ENCODE measurements around the gene CDC42BPA.
"Not testable (repeated sequence)": the region's sequence is repeated elsewhere in the genome, so short reads cannot be mapped to it uniquely, and the experiment has no call there.

CDC42BPA gene

GRCh38 chr1:226958300-226958699 is 360.0 kb downstream of the CDC42BPA start:
- no peak for TF ChIP-seq CTCF (IDR thresholded peaks at IDR 0.05; ENCODE audit: insufficient read depth, missing control alignments)

GRCh38 chr1:226957714-226958113 is 360.6 kb downstream of the CDC42BPA start:
- FAIRE-seq = no peak
- no peak for TF ChIP-seq CTCF (IDR thresholded peaks at IDR 0.05; ENCODE audit: insufficient read depth, missing control alignments)
- no peak for DNase-seq (ENCODE audit: insufficient read length, low spot score)

More at GRCh38 chr1:226958300-226958699, 360.0 kb downstream of the CDC42BPA start:
- FAIRE-seq (no peak), DNase-seq (ENCODE audit: insufficient read length, low spot score) (no peak)

- no peak for TF ChIP-seq CTCF (IDR thresholded peaks at IDR 0.05; ENCODE audit: insufficient read depth, missing control alignments)
- FAIRE-seq (no peak), DNase-seq (ENCODE audit: insufficient read length, low spot score) (no peak)
Measured at GRCh38 chr1:226956942-226957713, 361.2 kb downstream of the CDC42BPA start.

DNA sequence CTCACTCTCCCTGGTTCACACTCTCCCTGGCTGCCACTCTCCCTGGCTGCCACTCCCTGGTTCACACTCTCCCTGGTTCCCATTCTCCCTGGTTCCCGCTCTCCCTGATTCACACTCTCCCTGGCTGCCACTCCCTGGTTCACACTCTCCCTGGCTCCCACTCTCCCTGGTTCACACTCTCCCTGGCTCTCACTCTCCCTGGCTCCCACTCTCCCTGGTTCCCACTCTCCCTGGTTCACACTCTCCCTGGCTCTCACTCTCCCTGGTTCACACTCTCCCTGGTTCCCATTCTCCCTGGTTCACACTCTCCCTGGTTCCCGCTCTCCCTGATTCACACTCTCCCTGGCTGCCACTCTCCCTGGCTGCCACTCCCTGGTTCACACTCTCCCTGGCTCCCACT is 362.4 kb downstream of the CDC42BPA start:
- DNase-seq (ENCODE audit: insufficient read length, low spot score); FAIRE-seq: not testable (repeated sequence)

DNA sequence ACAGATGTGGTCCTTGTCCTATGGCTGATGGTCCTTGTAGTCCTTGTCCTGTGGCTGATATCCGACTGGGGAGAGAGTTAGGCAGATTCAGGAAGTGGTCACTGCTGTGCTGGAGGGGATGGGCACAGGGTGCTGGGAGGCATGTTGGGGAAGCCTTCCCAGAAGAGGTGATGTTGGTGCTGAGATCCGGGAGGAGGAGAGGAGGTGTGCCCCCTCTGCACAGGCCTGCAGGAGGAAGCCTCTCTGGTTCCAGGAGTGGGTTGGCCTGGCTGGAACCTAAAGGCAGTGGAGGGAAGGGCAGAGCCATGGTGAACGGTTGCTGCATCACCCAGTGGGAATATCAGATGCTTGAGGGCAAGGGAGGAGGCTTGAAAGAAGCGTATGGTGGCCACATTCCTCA is 363.5 kb downstream of the CDC42BPA start:
- FAIRE-seq = no peak
- no peak for TF ChIP-seq CTCF (IDR thresholded peaks at IDR 0.05; ENCODE audit: insufficient read depth, missing control alignments)
- no peak for DNase-seq (ENCODE audit: insufficient read length, low spot score)

- FAIRE-seq (no peak), DNase-seq (ENCODE audit: insufficient read length, low spot score) (no peak)
- TF ChIP-seq CTCF (IDR thresholded peaks at IDR 0.05; ENCODE audit: insufficient read depth, missing control alignments) = no peak
Measured at GRCh38 chr1:226954337-226954736, 364.0 kb downstream of the CDC42BPA start.

GRCh38 chr1:226953175-226953800 is 365.0 kb downstream of the CDC42BPA start:
- no peak for TF ChIP-seq CTCF (IDR thresholded peaks at IDR 0.05; ENCODE audit: insufficient read depth, missing control alignments)
- FAIRE-seq (no peak), DNase-seq (ENCODE audit: insufficient read length, low spot score) (no peak)
